HL-60 (cell line): ENCODE measurements around the gene FBXW5.

ENCODE experiments used
- DNase-seq, 2 experiments: peaks; one replicate each; pipeline ENCODE4 v3.0.0-alpha.2; 2010 to 2020; ENCODE audit warnings: low read depth in 1 of 2, low spot score in 1 of 2
- H3K27ac ChIP-seq: fragments of 250-450 bp; sonication (Bioruptor Pico); replicated peaks from 2 replicates; pipeline ENCODE4 v1.5.1; 2020; ENCODE audit warnings: mild to moderate bottlenecking, moderate library complexity
- H3K27me3 ChIP-seq: fragments of 250-450 bp; sonication (Bioruptor Pico); 2 replicates; pipeline ENCODE4 v1.5.1; 2021; ENCODE audit warnings: mild to moderate bottlenecking, moderate library complexity; ENCODE audit not compliant: insufficient read depth, poor library complexity, severe bottlenecking
- H3K4me3 ChIP-seq: replicated peaks from 2 replicates; pipeline ENCODE4 v1.5.1; 2011; ENCODE audit warnings: mild to moderate bottlenecking, control low read depth, low read length; ENCODE audit not compliant: insufficient read depth
- CTCF ChIP-seq: IDR thresholded peaks from one replicate; pipeline ENCODE4 v1.5.1; 2011; ENCODE audit warnings: low read length, control low read depth, inconsistent platforms; ENCODE audit not compliant: insufficient read depth
- GABPA ChIP-seq: IDR thresholded peaks from 2 replicates; pipeline ENCODE4 v1.6.1; 2012; ENCODE audit warnings: low read depth
- POLR2AphosphoS5 ChIP-seq: IDR thresholded peaks from 2 replicates; pipeline ENCODE4 v1.6.1; 2012; ENCODE audit warnings: low read depth
- SPI1 ChIP-seq: IDR thresholded peaks from 2 replicates; pipeline ENCODE4 v1.6.1; 2012; ENCODE audit warnings: low read depth, mild to moderate bottlenecking, borderline replicate concordance
- TF ChIP-seq, protein P1 (sequence below): IDR thresholded peaks from 2 replicates; pipeline ENCODE4 v1.6.1; 2012; ENCODE audit warnings: low read depth; ENCODE audit not compliant: insufficient replicate concordance

The FBXW5 gene

GRCh38 chr9:136980669-136981478 is 36.3 kb upstream of the FBXW5 start:
- TF ChIP-seq GABPA (no peak), POLR2AphosphoS5 (no peak), SPI1 (no peak), CTCF (no peak)
- TF ChIP-seq, protein P1, sequence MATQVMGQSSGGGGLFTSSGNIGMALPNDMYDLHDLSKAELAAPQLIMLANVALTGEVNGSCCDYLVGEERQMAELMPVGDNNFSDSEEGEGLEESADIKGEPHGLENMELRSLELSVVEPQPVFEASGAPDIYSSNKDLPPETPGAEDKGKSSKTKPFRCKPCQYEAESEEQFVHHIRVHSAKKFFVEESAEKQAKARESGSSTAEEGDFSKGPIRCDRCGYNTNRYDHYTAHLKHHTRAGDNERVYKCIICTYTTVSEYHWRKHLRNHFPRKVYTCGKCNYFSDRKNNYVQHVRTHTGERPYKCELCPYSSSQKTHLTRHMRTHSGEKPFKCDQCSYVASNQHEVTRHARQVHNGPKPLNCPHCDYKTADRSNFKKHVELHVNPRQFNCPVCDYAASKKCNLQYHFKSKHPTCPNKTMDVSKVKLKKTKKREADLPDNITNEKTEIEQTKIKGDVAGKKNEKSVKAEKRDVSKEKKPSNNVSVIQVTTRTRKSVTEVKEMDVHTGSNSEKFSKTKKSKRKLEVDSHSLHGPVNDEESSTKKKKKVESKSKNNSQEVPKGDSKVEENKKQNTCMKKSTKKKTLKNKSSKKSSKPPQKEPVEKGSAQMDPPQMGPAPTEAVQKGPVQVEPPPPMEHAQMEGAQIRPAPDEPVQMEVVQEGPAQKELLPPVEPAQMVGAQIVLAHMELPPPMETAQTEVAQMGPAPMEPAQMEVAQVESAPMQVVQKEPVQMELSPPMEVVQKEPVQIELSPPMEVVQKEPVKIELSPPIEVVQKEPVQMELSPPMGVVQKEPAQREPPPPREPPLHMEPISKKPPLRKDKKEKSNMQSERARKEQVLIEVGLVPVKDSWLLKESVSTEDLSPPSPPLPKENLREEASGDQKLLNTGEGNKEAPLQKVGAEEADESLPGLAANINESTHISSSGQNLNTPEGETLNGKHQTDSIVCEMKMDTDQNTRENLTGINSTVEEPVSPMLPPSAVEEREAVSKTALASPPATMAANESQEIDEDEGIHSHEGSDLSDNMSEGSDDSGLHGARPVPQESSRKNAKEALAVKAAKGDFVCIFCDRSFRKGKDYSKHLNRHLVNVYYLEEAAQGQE = no peak
- DNase-seq = no peak

DNA sequence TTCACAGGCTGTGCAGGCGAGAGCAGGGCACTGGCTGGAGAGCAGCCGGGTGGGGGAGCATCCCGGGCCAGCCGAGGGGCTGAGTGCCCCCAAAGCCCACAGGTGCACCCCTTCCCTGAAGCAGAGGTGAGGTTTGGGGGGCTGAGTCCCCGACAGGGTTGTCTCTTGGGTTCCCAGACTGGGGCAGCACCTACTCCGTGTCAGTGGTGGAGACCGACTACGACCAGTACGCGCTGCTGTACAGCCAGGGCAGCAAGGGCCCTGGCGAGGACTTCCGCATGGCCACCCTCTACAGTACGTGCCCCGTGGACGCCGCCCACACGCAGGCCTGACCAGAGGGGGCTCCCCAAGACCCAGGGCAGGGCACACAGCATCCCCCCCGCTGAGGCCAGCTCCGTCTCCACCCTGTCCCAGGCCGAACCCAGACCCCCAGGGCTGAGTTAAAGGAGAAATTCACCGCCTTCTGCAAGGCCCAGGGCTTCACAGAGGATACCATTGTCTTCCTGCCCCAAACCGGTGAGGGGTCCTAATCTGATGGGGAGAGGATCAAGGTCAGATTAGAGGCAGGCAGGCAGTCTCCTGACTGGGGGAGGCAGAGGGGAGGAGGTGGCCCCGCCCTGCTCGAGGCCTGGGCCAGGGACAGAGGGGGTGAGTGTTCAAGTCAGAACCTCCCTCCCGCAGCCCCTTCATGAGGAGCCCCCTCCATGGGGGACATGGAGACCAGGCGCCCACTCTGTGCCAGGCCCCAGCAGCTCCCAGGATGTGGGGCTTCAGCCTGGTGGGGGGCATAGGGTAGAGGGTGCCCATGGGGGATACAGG is 35.4 kb upstream of the FBXW5 start:
- H3K4me3 ChIP-seq = no peak overlapping the region
- no peak for TF ChIP-seq CTCF
- TF ChIP-seq, protein P1 = no peak
- TF ChIP-seq SPI1 = no peak
- no peak for TF ChIP-seq GABPA
- no peak for TF ChIP-seq POLR2AphosphoS5
- peaks cover 11% of the 10 kb centered on the region for H3K27me3 ChIP-seq
- DNase-seq = no peak
- H3K27ac ChIP-seq = no peak overlapping the region

More at GRCh38 chr9:136980669-136981478, 36.3 kb upstream of the FBXW5 start:
- Histone ChIP-seq H3K4me3 (no peak overlapping the region), H3K27me3 (peaks cover 17% of the 10 kb centered on the region), H3K27ac (no peak overlapping the region)

DNA sequence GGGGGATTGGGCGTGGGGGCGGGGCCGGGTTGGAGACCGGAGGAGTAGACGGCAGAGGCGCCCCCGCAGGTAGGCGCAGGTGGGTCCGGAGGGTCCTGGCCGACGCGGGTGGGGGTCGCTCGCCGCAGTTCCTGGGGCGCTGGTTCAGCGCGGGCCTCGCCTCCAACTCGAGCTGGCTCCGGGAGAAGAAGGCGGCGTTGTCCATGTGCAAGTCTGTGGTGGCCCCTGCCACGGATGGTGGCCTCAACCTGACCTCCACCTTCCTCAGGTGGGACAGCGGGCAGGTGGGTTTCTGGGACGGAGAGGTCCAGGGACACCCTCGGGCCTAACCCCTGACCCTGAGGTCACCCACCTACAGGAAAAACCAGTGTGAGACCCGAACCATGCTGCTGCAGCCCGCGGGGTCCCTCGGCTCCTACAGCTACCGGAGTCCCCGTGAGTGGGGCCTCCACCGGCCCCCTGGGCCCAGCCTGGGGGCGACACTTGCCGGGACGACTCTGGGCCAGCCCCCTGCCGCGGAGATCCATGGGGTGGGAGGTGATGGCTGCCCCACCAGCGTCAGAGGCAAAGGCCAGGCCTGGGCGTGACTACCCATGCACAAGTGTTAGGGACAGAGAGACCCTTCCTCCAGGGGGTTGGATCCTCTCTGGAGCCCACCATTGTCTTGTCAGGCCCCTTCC is 34.5 kb upstream of the FBXW5 start:
- H3K27ac ChIP-seq = no peak overlapping the region
- H3K4me3 ChIP-seq = no peak overlapping the region
- peaks cover 2% of the 10 kb centered on the region for H3K27me3 ChIP-seq
- TF ChIP-seq POLR2AphosphoS5 = no peak
- no peak for TF ChIP-seq SPI1
- TF ChIP-seq GABPA = no peak
- TF ChIP-seq, protein P1 = no peak
- DNase-seq = no peak
